Measurements from ENCODE around the gene BSG. TPM values are rescaled to one million over a fixed set of nuclear protein-coding genes. Genes with fewer than 3 reads are reported as not detected.
"Not testable (repeated sequence)": the region's sequence is repeated elsewhere in the genome, so short reads cannot be mapped to it uniquely, and the experiment has no call there.

BSG gene
- total RNA-seq, 3 donors from 2014 or later = 270 to 515 (median 282) TPM

DNA sequence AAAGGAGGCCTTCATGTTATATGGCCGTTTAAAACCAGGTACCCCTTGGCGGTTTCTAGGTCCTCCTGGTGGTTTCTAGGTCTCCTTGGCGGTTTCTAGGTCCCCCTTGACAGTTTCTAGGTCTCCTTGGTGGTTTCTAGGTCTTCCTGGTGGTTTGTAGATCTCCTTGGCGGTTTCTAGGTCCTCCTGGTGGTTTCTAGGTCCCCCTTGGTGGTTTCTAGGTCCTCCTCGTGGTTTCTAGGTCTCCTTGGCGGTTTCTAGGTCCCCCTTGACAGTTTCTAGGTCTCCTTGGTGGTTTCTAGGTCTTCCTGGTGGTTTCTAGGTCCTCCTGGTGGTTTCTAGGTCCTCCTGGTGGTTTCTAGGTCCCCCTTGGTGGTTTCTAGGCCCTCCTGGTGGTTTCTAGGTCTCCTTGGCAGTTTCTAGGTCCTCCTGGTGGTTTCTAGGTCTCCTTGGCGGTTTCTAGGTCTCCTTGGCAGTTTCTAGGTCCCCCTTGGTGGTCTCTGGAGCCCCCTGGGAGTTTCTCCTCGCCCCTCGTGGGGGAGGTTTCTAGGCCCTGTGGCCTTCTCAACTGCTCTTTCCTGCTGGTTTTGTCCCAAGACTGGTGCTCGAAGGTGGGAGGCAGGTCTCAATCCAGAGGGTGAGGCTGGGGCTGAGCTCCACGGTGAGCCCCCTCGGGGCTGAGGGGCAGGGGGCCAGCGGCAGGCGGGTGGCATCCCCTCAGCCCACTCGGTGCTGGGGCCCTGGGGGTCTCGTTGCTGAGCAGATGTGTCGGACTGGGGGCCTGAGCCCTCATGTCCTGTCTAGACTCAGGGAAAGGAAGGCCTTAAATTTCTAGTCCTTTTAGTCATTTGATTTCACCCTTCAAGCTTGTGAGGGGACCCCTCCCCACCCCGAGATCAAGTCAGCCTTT, 25.3 kb downstream of the BSG start:
- TF ChIP-seq POLR2A (IDR thresholded peaks at IDR 0.05) (no peak), POLR2AphosphoS5 (IDR thresholded peaks at IDR 0.05) (no peak)
- TF ChIP-seq, protein P1, sequence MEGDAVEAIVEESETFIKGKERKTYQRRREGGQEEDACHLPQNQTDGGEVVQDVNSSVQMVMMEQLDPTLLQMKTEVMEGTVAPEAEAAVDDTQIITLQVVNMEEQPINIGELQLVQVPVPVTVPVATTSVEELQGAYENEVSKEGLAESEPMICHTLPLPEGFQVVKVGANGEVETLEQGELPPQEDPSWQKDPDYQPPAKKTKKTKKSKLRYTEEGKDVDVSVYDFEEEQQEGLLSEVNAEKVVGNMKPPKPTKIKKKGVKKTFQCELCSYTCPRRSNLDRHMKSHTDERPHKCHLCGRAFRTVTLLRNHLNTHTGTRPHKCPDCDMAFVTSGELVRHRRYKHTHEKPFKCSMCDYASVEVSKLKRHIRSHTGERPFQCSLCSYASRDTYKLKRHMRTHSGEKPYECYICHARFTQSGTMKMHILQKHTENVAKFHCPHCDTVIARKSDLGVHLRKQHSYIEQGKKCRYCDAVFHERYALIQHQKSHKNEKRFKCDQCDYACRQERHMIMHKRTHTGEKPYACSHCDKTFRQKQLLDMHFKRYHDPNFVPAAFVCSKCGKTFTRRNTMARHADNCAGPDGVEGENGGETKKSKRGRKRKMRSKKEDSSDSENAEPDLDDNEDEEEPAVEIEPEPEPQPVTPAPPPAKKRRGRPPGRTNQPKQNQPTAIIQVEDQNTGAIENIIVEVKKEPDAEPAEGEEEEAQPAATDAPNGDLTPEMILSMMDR (IDR thresholded peaks at IDR 0.05) = no peak
- DNase-seq (ENCODE audit: low spot score in 2 of 2) = no peak
- Histone ChIP-seq H3K9me3 (peaks cover 0 to 5% of the 10 kb centered on the region in 2 donors), H3K27me3 (peaks cover 0 to 27% of the 10 kb centered on the region in 2 donors), H3K4me1 (no peaks in the 10 kb centered on the region), H3K27ac (no peak overlapping the region), H3K4me3 (no peak overlapping the region), H3K36me3 (no peaks in the 10 kb centered on the region)
- intact Hi-C loops (cut with DNase I; ENCODE audit: low total_unique reads) = no loop called here

DNA sequence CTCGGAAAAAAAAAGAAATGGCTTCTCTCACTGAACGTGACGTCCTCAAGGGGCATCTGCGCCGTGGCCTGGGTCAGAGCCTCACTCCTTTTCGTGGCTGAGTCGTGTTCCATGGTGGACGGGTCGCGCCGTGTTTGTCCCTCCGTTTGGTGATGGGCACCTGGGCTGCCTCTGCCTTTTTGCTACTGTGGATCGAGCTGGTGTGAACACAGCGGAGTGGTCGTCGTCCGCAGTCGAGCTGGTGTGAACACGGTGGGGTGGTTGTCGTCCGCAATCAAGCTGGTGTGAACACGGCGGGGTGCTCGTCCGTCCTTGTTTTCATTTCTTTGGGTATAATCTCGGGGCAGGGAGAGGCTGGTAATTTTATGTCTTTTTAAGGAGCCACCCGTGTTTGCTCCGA, 28.9 kb downstream of the BSG start:
- H3K4me3 ChIP-seq = no peak overlapping the region
- TF ChIP-seq, protein P1 (IDR thresholded peaks at IDR 0.05) = no peak
- no peak for TF ChIP-seq POLR2A (IDR thresholded peaks at IDR 0.05)
- TF ChIP-seq POLR2AphosphoS5 (IDR thresholded peaks at IDR 0.05) = no peak
- DNase-seq (ENCODE audit: low spot score in 2 of 2) = no peak
- no peaks in the 10 kb centered on the region for H3K36me3 ChIP-seq
- peaks cover 0 to 5% of the 10 kb centered on the region in 2 donors for H3K9me3 ChIP-seq
- no peaks in the 10 kb centered on the region for H3K4me1 ChIP-seq
- peaks cover 0 to 11% of the 10 kb centered on the region in 2 donors for H3K27me3 ChIP-seq
- no peak overlapping the region for H3K27ac ChIP-seq
- intact Hi-C loops (cut with DNase I; ENCODE audit: low total_unique reads) = no loop called here

DNA sequence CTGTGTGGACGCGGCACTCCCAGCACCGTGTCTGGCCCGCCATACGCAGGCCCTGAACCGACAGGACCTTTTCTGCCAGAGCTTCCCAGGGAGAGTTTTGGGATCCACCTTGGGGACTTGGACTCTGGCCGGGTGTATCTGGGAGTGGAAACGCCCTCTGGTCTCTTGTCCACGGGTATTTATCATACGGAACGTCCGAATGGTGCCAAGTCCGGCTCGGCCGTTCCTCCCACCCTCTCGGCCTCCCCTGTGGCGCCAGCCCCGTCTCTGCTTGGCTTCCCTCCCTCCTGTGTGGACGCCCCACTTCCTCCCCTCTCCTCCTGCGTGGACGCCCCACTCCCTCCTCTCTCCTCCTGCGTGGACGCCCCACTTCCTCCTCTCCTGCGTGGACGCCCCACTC, 29.4 kb downstream of the BSG start:
- Histone ChIP-seq H3K9me3 (peaks cover 0 to 5% of the 10 kb centered on the region in 2 donors), H3K4me1 (no peaks in the 10 kb centered on the region), H3K4me3 (no peak overlapping the region), H3K27ac (no peak overlapping the region), H3K27me3 (peaks cover 0 to 11% of the 10 kb centered on the region in 2 donors), H3K36me3 (no peaks in the 10 kb centered on the region)
- TF ChIP-seq, protein P1 (IDR thresholded peaks at IDR 0.05) = no peak
- TF ChIP-seq POLR2A (IDR thresholded peaks at IDR 0.05) = no peak
- TF ChIP-seq POLR2AphosphoS5 (IDR thresholded peaks at IDR 0.05) = no peak
- no peak for DNase-seq (ENCODE audit: low spot score in 2 of 2)
- intact Hi-C loops (cut with DNase I; ENCODE audit: low total_unique reads) = no loop called here

DNA sequence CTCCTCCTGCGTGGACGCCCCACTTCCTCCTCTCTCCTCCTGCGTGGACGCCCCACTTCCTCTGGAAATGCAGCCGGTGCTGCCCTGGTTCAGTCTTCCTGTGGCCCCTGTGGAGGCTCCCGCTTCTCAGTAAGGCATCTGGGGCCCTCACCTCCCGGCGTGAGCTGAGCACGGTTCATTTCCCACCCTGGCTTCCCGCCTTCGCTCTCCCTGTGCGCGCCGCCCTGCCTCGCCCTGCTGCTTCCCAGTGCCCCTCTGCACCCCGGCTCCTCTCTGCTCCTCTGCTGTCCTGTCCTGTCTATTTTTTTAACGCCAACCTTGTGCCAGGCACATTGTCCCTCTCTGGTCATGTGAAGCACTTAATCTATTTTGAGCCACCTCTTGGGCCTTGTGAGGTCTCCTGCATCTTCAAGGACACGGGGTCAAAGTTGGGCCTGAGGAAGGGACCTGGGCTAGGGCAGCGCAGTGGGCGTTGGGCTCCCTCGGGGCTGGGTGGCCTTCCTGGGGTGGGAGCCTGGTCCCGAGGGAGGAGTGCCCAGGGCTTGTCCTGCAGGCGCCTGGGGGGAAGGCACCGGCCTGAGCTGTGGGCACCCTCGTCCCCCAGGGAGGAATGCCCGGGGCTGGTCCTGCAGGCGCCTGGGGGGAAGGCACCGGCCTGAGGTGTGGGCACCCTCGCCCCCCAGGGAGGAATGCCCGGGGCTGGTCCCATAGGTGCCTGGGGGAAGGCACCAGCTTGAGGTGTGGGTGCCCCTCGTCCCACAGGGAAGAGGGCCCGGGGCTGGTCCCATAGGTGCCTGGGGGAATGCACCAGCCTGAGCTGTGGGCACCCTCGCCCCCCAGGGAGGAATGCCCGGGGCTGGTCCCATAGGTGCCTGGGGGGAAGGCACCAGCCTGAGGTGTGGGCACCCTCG, 30.2 kb downstream of the BSG start:
- Histone ChIP-seq H3K27me3 (peaks cover 0 to 8% of the 10 kb centered on the region in 2 donors), H3K36me3 (no peaks in the 10 kb centered on the region), H3K27ac (no peak overlapping the region), H3K9me3 (peaks cover 0 to 5% of the 10 kb centered on the region in 2 donors), H3K4me1 (no peaks in the 10 kb centered on the region), H3K4me3 (no peak overlapping the region)
- TF ChIP-seq POLR2A (IDR thresholded peaks at IDR 0.05) = no peak
- TF ChIP-seq, protein P1 (IDR thresholded peaks at IDR 0.05) = no peak
- TF ChIP-seq POLR2AphosphoS5 (IDR thresholded peaks at IDR 0.05) = no peak
- intact Hi-C loops (cut with DNase I; ENCODE audit: low total_unique reads) = no loop called here
- DNase-seq (ENCODE audit: low spot score in 2 of 2) = no peak

DNA sequence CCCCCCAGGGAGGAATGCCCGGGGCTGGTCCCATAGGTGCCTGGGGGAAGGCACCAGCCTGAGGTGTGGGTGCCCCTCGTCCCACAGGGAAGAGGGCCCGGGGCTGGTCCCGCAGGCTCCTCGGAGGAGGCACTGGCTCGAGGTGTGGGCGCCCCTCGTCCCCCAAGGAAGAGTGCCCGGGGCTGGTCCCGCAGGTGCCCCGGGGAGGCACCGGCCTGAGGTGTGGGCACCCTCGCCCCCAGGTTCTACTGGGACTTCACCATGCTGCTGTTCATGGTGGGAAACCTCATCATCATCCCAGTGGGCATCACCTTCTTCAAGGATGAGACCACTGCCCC, 30.9 kb downstream of the BSG start:
- DNase-seq (ENCODE audit: low spot score in 2 of 2); H3K27ac ChIP-seq; intact Hi-C loops (cut with DNase I; ENCODE audit: low total_unique reads); H3K27me3 ChIP-seq; H3K4me1 ChIP-seq; H3K4me3 ChIP-seq; H3K9me3 ChIP-seq; H3K36me3 ChIP-seq: not testable (repeated sequence)

DNA sequence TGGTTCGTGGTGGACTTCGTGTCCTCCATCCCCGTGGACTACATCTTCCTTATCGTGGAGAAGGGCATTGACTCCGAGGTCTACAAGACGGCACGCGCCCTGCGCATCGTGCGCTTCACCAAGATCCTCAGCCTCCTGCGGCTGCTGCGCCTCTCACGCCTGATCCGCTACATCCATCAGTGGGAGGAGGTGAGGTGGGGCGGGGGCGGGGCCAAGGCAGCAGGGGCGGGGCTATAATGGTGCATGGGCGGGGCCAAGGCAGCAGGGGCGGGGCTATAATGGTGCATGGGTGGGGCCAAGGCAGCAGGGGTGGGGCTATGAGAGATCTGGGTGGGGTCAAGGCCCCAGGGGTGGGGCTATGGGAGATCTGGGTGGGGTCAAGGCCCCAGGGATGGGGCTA, 31.4 kb downstream of the BSG start:
- H3K27me3 ChIP-seq; H3K4me1 ChIP-seq; H3K9me3 ChIP-seq; H3K4me3 ChIP-seq; intact Hi-C loops (cut with DNase I; ENCODE audit: low total_unique reads); DNase-seq (ENCODE audit: low spot score in 2 of 2); H3K36me3 ChIP-seq; H3K27ac ChIP-seq: not testable (repeated sequence)

All from breast epithelium (tissue), 4 donors.